Glomerular endothelial cell (primary cell): ENCODE data around the gene RCCD1. TPM values are rescaled to one million over a fixed set of nuclear protein-coding genes. Genes with fewer than 3 reads are reported as not detected.
"Not testable (repeated sequence)": the region's sequence is repeated elsewhere in the genome, so short reads cannot be mapped to it uniquely, and the experiment has no call there.

Experiments
- DNase-seq: peaks from one replicate; pipeline ENCODE4 v3.0.0-alpha.2; 2011; ENCODE audit warnings: low read depth, low spot score; ENCODE audit errors: extremely low read depth
- total RNA-seq: library from RNA; depleted of rRNA; stranded (reverse); fragments of >200 nt; gene quantifications from 2 replicates; pipeline ENCODE4 v1.2.3, GENCODE V29; 2015

The RCCD1 gene
- total RNA-seq, 1 donor from 2014 or later = 10.0 TPM

- no peak for DNase-seq
Measured at GRCh38 chr15:90917569-90917968, 37.1 kb upstream of the RCCD1 start.

- no peak for DNase-seq
Measured at GRCh38 chr15:90918034-90918788, 36.5 kb upstream of the RCCD1 start.

DNA sequence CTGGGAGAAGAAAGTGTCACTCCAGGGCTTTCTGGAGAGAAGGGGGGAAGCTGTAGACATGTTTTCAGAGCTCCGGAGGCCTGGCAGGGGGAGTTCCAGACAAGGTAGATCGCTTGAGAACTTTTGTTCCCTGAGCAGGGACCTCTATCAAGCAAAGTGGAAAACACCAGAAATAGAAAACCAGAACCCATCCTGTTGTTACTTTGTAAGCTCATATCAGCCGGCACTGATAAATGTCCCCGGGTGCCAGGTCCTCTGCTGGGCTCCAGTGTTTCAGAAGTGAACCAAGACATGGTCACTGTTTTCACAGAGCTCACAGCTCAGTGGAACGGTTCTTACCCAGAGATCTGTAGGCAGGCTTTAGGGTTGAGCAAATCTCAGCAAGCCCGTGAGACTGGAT lies 35.8 kb upstream of the RCCD1 start:
- no peak for DNase-seq

DNA sequence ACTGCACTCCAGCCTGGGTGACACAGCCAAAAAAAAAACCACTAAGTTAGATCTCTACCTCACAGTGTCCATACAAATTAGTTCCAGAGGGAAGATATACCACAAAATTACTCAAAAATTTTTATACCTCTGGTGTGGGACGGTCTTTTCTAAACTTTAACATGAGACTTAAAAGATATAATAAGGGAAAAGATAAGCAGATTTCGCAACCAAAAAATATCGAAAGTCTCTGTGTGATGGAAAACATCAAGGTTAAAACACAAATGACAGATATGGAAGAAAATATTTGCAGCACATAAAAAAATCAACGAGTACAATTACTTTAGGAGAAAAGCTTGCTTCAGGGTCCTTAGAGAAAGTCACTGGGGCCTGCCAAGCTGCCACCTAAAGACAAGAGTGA lies 32.8 kb upstream of the RCCD1 start:
- no peak for DNase-seq

GRCh38 chr15:90922712-90923322 lies 31.9 kb upstream of the RCCD1 start:
- not testable (repeated sequence) for DNase-seq

DNA sequence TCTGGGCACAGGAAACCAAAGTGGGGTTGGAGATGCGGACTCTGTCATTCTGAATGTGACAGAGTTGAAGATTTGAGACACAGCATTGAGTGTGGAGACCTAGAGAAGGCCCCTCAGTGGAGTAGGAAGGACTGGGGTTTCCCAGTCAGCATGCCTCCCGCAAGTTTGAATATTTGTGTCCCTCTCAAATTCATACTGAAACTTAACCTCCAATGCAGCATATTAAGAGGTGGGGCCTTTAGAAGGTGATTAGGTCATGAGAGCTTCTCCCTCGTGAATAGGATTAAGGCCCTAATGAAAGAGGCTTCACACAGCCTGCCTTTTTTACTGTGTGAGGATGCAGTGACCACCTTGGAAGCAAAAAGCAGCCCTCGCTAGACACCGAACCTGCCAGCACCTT lies 30.3 kb upstream of the RCCD1 start:
- no peak for DNase-seq

GRCh38 chr15:90926766-90927165 lies 27.9 kb upstream of the RCCD1 start:
- DNase-seq = not testable (repeated sequence)

DNA sequence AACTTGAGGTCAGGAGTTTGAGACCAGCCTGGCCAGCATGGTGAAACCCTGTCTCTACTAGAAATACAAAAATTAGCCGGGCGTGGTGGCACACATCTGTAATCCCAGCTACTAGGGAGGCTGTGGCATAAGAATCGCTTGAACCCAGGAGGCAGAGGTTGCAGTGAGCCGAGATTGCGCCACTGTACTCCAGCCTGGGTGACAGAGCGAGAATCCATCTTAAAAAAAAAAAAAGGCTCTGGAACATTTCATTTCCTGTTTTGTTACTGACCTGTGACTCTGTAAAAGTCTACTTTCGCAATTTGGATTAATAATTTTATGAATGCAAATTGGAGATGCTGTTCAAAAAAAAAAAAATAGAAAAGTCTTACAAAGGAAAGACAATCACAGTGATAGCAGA lies 26.6 kb upstream of the RCCD1 start:
- DNase-seq = not testable (repeated sequence)

GRCh38 chr15:90929246-90930019 lies 25.3 kb upstream of the RCCD1 start:
- DNase-seq = no peak

DNA sequence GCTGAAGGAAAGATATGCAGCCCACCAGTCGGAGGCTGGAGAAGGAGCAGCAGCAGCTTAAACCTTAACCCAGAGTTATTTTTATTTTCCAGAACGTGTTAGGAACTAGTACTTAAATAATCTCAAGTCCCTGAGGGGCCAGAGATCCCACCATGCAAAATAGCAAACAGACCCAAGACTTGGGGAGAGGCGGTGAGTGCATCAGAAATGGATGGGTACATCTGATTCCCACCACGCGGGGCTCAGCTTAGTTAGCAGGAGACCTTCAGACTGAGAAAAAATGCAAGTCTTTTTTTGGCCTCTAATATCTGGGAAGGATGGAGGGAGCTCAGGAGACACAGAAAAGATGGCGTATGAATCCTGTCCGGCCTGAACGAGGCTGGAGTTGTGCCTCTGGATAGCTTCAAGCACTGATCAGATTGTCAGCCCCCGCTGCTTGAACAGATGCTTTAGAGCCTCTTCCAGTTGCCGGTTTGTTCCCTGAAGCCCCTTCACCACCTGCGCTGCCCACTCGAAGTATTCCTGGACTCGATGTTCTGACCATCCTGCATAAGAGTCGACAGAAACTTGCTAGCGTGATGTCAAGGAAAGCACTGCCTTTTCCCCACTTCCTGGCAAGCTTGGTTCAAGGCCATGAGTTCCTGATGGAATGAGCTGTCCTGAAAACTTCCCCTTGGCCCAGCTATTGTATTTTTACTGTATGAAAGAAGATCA lies 23.7 kb upstream of the RCCD1 start:
- no peak for DNase-seq

DNA sequence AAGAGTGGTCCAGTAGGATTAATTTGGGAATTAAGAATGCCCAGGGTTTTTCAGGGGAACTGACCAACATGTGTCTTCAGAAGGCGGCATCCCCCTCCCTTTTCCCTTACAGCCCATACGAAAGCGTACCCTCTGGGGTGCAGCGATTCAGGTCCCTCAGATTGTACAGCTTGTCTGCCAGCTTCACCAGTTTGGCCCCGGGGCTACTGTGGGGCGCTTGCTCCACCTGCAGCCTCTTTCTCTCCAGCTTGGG lies 23.2 kb upstream of the RCCD1 start:
- no peak for DNase-seq

- DNase-seq = no peak
Measured at GRCh38 chr15:90931828-90932659, 22.6 kb upstream of the RCCD1 start, which contains the start of gene HDDC3. TSS of gene HDDC3 (minus strand) at chr15:90932549. CDS start at chr15:90932540, 9 bp downstream.

- no peak for DNase-seq
Measured at GRCh38 chr15:90932660-90932991, 22.1 kb upstream of the RCCD1 start.

DNA sequence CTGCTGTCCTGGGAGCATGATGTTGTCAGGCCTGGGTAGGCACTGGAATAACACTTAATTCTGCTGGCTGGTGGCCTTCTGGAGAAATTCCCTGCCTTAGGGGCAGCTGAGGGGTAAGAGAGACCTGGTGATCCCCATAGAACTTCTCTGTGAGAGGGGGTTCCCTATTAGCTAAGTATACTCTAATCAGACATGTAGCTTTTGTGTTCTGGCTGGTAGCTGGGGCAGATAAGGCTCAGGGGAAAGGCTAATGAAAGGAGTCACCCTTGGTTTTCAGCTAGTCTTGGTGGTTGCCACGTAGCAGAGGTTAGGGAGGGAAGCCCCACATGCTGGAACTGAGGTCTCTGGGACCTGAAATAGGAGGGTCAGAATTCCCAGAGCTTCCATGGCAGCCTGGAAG lies 21.4 kb upstream of the RCCD1 start:
- no peak for DNase-seq

GRCh38 chr15:90934256-90934948 lies 20.3 kb upstream of the RCCD1 start:
- DNase-seq = no peak

- no peak for DNase-seq
Measured at GRCh38 chr15:90934949-90935751, 19.5 kb upstream of the RCCD1 start, which contains the start of gene UNC45A. TSS of gene UNC45A (plus strand) at chr15:90935285. CDS start at chr15:90935325, 40 bp downstream.

DNA sequence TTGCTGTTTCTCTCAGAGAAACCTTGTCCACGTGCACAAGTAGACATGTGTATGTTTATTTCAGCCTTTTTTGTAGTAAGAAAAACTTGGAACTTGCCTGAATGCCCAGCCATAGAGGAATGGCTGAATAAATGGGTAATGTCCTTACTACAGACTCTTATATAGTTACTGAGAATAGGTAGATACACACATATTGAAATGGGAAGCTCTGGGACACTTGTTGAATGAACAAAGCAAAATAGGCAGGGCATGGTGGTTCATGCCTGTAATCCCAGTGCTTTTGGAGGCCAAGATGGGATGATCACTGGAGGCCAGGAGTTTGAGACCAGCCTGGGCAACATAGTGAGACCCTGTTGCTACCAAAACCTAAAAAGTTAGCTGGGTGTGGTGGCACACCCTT lies 17.9 kb upstream of the RCCD1 start:
- no peak for DNase-seq

- DNase-seq = no peak
Measured at GRCh38 chr15:90938261-90938660, 16.4 kb upstream of the RCCD1 start.

- no peak for DNase-seq
Measured at GRCh38 chr15:90939756-90940155, 14.9 kb upstream of the RCCD1 start.
